GM12891 (cell line): Measurements from ENCODE around the gene SLC35B2.

Source experiments
- DNase-seq: peaks from one replicate; pipeline ENCODE4 v3.0.0; 2011; ENCODE audit warnings: low spot score; ENCODE audit not compliant: insufficient read length
- FAIRE-seq: peaks from 2 replicates; lab custom pipeline; 2011; peaks lifted over from hg19 to GRCh38; lab: Jason Lieb, UNC
- PAX5 ChIP-seq: IDR thresholded peaks from 2 replicates; pipeline ENCODE4 v1.6.1; 2011; ENCODE audit warnings: low read length, moderate library complexity, mild to moderate bottlenecking; ENCODE audit not compliant: insufficient read depth, severe bottlenecking
- POLR2A ChIP-seq: IDR thresholded peaks from 2 replicates; pipeline ENCODE4 v1.6.1; 2011; ENCODE audit warnings: low read depth, low read length, control low read depth
- POLR2AphosphoS5 ChIP-seq: IDR thresholded peaks from 2 replicates; pipeline ENCODE4 v1.6.1; 2011; ENCODE audit warnings: low read depth, low read length, control low read depth
- POU2F2 ChIP-seq: IDR thresholded peaks from 2 replicates; pipeline ENCODE4 v1.6.1; 2011; ENCODE audit warnings: low read depth, mild to moderate bottlenecking, control low read depth, low read length, moderate library complexity
- SPI1 ChIP-seq: IDR thresholded peaks from 2 replicates; pipeline ENCODE4 v1.6.1; 2011; ENCODE audit warnings: low read depth, low read length, control low read depth
- TAF1 ChIP-seq: IDR thresholded peaks from 2 replicates; pipeline ENCODE4 v1.6.1; 2011; ENCODE audit warnings: low read depth, low read length, control low read depth

The SLC35B2 gene

DNA sequence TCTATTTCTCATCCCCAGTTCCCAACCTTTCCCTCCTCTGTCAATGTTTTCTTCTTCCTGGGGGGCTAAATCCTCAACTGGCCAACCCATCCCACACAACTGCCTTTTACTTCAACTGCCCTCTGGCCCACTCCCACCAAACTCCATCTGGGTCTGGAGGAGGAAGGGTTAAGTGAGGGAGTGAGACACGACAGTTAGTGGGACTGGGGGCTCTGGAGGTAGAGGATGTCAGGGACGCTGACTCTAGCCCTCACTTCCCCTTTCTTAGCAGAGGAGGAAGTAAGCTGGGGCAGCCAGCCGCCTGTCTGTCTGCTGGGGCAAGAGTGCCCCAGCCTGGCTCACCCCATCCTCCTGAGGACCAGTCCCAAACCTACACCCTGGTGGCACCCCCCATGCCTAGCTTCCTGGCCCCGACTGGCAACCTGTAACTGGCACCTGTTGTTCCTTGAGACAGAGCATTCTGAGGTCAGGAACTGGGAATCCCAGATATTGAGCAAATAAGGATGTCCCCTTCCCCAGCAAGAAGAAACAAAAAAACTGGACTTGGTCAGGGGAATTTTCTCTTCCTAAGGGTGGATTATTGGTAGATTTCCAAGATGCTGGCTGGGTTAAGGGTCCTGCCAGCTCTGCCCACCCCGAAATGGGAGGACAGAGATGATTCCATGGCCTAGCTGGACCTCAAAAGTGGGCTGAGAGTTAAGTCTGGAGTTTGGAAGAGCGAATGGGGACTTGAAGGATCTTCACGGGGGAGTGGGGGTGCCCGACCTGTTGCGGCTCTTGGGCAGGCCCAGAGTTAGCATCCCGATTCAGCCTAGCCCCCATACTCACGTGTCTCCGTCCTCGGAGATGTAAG, 7.1 kb upstream of the SLC35B2 start:
- peak; percentile 73 for TF ChIP-seq TAF1
- no peak for TF ChIP-seq PAX5
- peak; percentile 98 for TF ChIP-seq SPI1
- 0 out of 2 replicates have a peak, but pooled peaks have one; percentile 47 for TF ChIP-seq POU2F2
- TF ChIP-seq POLR2AphosphoS5: no peak
- peak; percentile 93 for FAIRE-seq
- no peak for DNase-seq

- peak; percentile 82 for FAIRE-seq
- peak; percentile 76 for TF ChIP-seq POLR2A
- peak; percentile 76; the same call in 1 of the 2 replicates for TF ChIP-seq TAF1
- TF ChIP-seq SPI1: peak; percentile 91
- TF ChIP-seq POLR2AphosphoS5: peak; percentile 46; the same call in 1 of the 2 replicates
- no peak for TF ChIP-seq PAX5
- peak; percentile 42 for TF ChIP-seq POU2F2
- DNase-seq: no peak
Measured at GRCh38 chr6:44263354-44264100, 6.2 kb upstream of the SLC35B2 start.

- DNase-seq: no peak
- FAIRE-seq: peak; percentile 5
- TF ChIP-seq TAF1 (peak; percentile 24; the same call in 1 of the 2 replicates), POLR2A (peak; percentile 33; the same call in 1 of the 2 replicates), PAX5 (no peak), SPI1 (peak; percentile 32; the same call in 1 of the 2 replicates), POU2F2 (0 out of 2 replicates have a peak, but pooled peaks have one; percentile 27), POLR2AphosphoS5 (no peak; the same call in 1 of the 2 replicates)
Measured at GRCh38 chr6:44262467-44263353, 5.4 kb upstream of the SLC35B2 start.

DNA sequence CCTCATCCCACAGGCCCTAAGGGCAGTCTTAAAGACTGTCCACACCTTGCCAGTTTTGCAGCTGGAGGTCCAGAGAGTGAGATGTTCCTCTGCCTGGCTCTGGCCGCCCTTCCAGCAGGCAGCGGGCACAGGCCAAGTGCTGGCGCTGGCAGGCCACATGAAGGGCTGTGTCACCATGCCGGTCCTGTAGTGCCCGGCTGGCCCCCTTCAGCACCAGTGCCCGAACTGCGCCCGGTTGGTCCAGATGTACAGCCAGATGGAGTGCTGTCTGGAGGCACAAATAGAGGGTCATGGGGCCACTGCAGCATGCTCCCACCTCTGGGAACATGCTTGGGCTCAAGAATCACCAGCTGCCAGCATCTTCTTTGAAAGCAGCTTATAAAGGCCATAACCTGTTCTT, 4.3 kb upstream of the SLC35B2 start:
- no peak for DNase-seq
- no peak for FAIRE-seq
- TF ChIP-seq POLR2A (no peak), SPI1 (no peak), POU2F2 (no peak), POLR2AphosphoS5 (no peak), TAF1 (no peak), PAX5 (no peak)

- no peak for TF ChIP-seq TAF1
- TF ChIP-seq POLR2A: peak; percentile 81
- TF ChIP-seq PAX5: no peak
- TF ChIP-seq POU2F2: peak; percentile 18; the same call in 1 of the 2 replicates
- TF ChIP-seq POLR2AphosphoS5: peak; percentile 65; the same call in 1 of the 2 replicates
- TF ChIP-seq SPI1: no peak
- DNase-seq (no peak), FAIRE-seq (peak; percentile 74)
Measured at GRCh38 chr6:44260451-44261297, 3.3 kb upstream of the SLC35B2 start.

DNA sequence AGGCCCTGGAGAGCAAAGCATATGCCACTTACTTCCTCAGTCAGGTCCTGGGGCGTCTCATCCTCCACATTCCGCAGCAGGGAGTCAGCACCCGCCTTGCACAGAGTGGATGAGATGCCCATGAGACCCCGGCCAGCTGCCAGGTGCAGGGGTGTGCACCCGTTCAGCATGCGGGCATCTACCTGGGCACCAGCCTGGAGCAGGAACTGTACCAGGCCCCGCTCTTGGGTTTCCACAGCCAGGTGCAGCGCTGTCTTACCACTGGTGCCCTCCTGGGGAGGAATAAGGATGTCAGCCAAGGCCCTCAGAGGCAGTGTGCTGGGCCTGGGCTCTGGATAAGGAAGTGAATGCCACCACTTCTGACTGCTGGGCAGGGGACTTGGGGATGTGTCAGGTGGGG, 2.7 kb upstream of the SLC35B2 start:
- DNase-seq (no peak), FAIRE-seq (no peak)
- no peak for TF ChIP-seq TAF1
- peak; percentile 47; the same call in 1 of the 2 replicates for TF ChIP-seq SPI1

- DNase-seq: no peak
- no peak for FAIRE-seq
- TF ChIP-seq POU2F2: no peak
- TF ChIP-seq PAX5: no peak
- no peak for TF ChIP-seq SPI1
- TF ChIP-seq TAF1: no peak
- TF ChIP-seq POLR2A: no peak
- TF ChIP-seq POLR2AphosphoS5: no peak
Measured at GRCh38 chr6:44258921-44259320, 1.6 kb upstream of the SLC35B2 start.

GRCh38 chr6:44258325-44258863, 1.1 kb upstream of the SLC35B2 start:
- FAIRE-seq: peak; percentile 16
- no peak for DNase-seq
- TF ChIP-seq POLR2AphosphoS5 (no peak; the same call in 1 of the 2 replicates), TAF1 (0 out of 2 replicates have a peak, but pooled peaks have one; percentile 36), SPI1 (no peak), POLR2A (no peak), PAX5 (no peak), POU2F2 (peak; percentile 55; the same call in 1 of the 2 replicates)
